K562 (cell line): Measurements from ENCODE around the gene AIFM1. TPM values are rescaled to one million over a fixed set of nuclear protein-coding genes. Genes with fewer than 3 reads are reported as not detected.
A peak's percentile ranks its signal among the peaks of the same experiment; 100 is the strongest.

Experiments used
- ATAC-seq: fragments of 200-7000 bp; cut with Tn5 transposase; 3 replicates; pipeline ENCODE4 v1.9.1; 2020; ENCODE audit warnings: moderate library complexity
- BruUV-seq: library from RNA; stranded (reverse); fragments of 400-500 nt; replicated peaks from 2 replicates; lab custom pipeline; 2021; lab: Mats Ljungman, UMichigan
- CTCF ChIA-PET: fragments of 300-600 bp; formaldehyde crosslinking; extraction: SDS; loops from one replicate; lab custom pipeline; 2021; ENCODE audit warnings: low intra/inter-chr PET ratio; lab: Yijun Ruan, JAX
- POLR2A ChIA-PET: fragments of 300-600, 350-650 bp; sonication (Branson Sonifier 250); formaldehyde crosslinking; extraction: SDS; loops from one replicate; lab custom pipeline; 2021; ENCODE audit warnings: antibody characterized with exemption, inconsistent platforms; lab: Yijun Ruan, JAX
- DNase-seq, 4 experiments: peaks; one replicate each; pipeline versions ENCODE4 v3.0.0 to v3.0.0-alpha.2; 2011 to 2018; ENCODE audit warnings: low spot score in 3 of 4, mixed read lengths in 3 of 4; ENCODE audit errors: extremely low read depth in 1 of 4
- FAIRE-seq: peaks from 2 replicates; lab custom pipeline; 2011; peaks lifted over from hg19 to GRCh38; lab: Jason Lieb, UNC
- H2AFZ ChIP-seq: 2 replicates; pipeline ENCODE4 v1.6.0; 2011; ENCODE audit warnings: low read depth, low read length, control low read depth, inconsistent platforms
- H3K27ac ChIP-seq: fragments of 200-600 bp; 3 replicates; pipeline ENCODE4 v1.8.0; 2011; ENCODE audit warnings: low read depth, mild to moderate bottlenecking, control low read depth, inconsistent platforms, low read length, moderate library complexity, mixed read lengths; ENCODE audit errors: extremely low read depth
- H3K27me3 ChIP-seq, 2 experiments: fragments of 300-600 bp in 1 of 2; 2 replicates in 1 of 2; 3 replicates in 1 of 2; pipeline versions ENCODE4 v1.6.0 to v1.8.0; 2011; ENCODE audit warnings: inconsistent platforms in 2 of 2, low read length in 2 of 2, mild to moderate bottlenecking in 1 of 2, mixed read lengths in 1 of 2, moderate library complexity in 1 of 2; ENCODE audit not compliant: control insufficient read depth in 2 of 2, insufficient read depth in 2 of 2
- H3K36me3 ChIP-seq: fragments of 300-600 bp; 3 replicates; pipeline ENCODE4 v1.8.0; 2011; ENCODE audit warnings: mild to moderate bottlenecking, low read length, inconsistent platforms; ENCODE audit not compliant: control insufficient read depth, insufficient read depth
- H3K4me1 ChIP-seq, 2 experiments: fragments of 200-600 bp in 1 of 2; replicated peaks in 1 of 2; 2 replicates in 1 of 2; 3 replicates in 1 of 2; pipeline versions ENCODE4 v1.5.1 to v1.8.0; 2011; ENCODE audit warnings: inconsistent platforms in 2 of 2, low read length in 2 of 2, mild to moderate bottlenecking in 1 of 2, mixed read lengths in 1 of 2, moderate library complexity in 1 of 2; ENCODE audit not compliant: control insufficient read depth in 2 of 2, insufficient read depth in 2 of 2
- H3K4me2 ChIP-seq: 2 replicates; pipeline ENCODE4 v1.6.1; 2011; ENCODE audit warnings: low read length, control low read depth, inconsistent platforms, mixed read lengths; ENCODE audit not compliant: insufficient read depth
- H3K4me3 ChIP-seq: fragments of 200-600 bp; sonication (generic), shearing (Covaris generic); 2 replicates; pipeline ENCODE4 v1.5.1; 2016; ENCODE audit warnings: control low read depth, inconsistent platforms
- H3K79me2 ChIP-seq: fragments of 200-600 bp; 3 replicates; pipeline ENCODE4 v1.8.0; 2011; ENCODE audit warnings: low read length, inconsistent platforms; ENCODE audit not compliant: control insufficient read depth, insufficient read depth
- H3K9ac ChIP-seq, 2 experiments: 2 replicates each; pipeline versions ENCODE4 v1.6.0 to v1.6.1; 2011; ENCODE audit warnings: low read depth in 2 of 2, low read length in 2 of 2, control low read depth in 1 of 2, inconsistent platforms in 1 of 2, mild to moderate bottlenecking in 1 of 2, mixed read lengths in 1 of 2; ENCODE audit not compliant: insufficient read depth in 1 of 2
- H3K9me1 ChIP-seq: one replicate; pipeline ENCODE4 v1.6.0; 2011; ENCODE audit warnings: inconsistent platforms, mild to moderate bottlenecking, low read length, moderate library complexity; ENCODE audit not compliant: control insufficient read depth, insufficient read depth
- H3K9me3 ChIP-seq: replicated peaks from 2 replicates; pipeline ENCODE4 v1.5.1; 2011; ENCODE audit warnings: low read depth, low read length, inconsistent platforms; ENCODE audit not compliant: control insufficient read depth, insufficient read depth
- H4K20me1 ChIP-seq: replicated peaks from 2 replicates; pipeline ENCODE4 v1.6.1; 2011; ENCODE audit warnings: low read length, inconsistent platforms, mixed read lengths; ENCODE audit not compliant: control insufficient read depth, insufficient read depth
- COPS2 ChIP-seq: fragments of 450-650 bp; conservative IDR thresholded peaks from 2 replicates; pipeline ENCODE4 v1.6.1; 2016; ENCODE audit warnings: mild to moderate bottlenecking, moderate library complexity
- CREM ChIP-seq: IDR thresholded peaks from 2 replicates; pipeline ENCODE4 v1.6.1; 2014; ENCODE audit warnings: antibody characterized with exemption, low read depth
- EGR1 ChIP-seq: fragments of 450-650 bp; conservative IDR thresholded peaks from 2 replicates; pipeline ENCODE4 v1.6.1; 2017; ENCODE audit warnings: mild to moderate bottlenecking
- HDAC1 ChIP-seq, 2 experiments: fragments of 450-650 bp; IDR thresholded peaks; 2 replicates each; pipeline ENCODE4 v1.6.1; 2016 to 2017; ENCODE audit warnings: inconsistent platforms in 1 of 2, mild to moderate bottlenecking in 1 of 2, moderate library complexity in 1 of 2
- HMG20A ChIP-seq: fragments of 450-650 bp; formaldehyde crosslinking; conservative IDR thresholded peaks from 2 replicates; pipeline ENCODE4 v1.4.0; 2020; ENCODE audit warnings: mild to moderate bottlenecking, mixed read lengths
- NFIX ChIP-seq: fragments of 250-450 bp; sonication (Bioruptor Pico); IDR thresholded peaks from 2 replicates; pipeline ENCODE4 v1.4.0; 2020; ENCODE audit warnings: low read depth, mild to moderate bottlenecking, moderate library complexity
- PML ChIP-seq: IDR thresholded peaks from 2 replicates; pipeline ENCODE4 v1.6.1; 2012; ENCODE audit warnings: low read length, inconsistent platforms
- RBFOX2 ChIP-seq: fragments of 200-400 bp; formaldehyde crosslinking; IDR thresholded peaks from 2 replicates; pipeline ENCODE4 v1.6.1; 2017; ENCODE audit warnings: low read depth, mild to moderate bottlenecking, low read length, moderate library complexity
- SREBF2 ChIP-seq: sonication (generic); formaldehyde crosslinking; IDR thresholded peaks from 2 replicates; pipeline ENCODE4 v1.4.0; 2020; ENCODE audit warnings: mild to moderate bottlenecking, missing genetic modification reagents
- STAT5B ChIP-seq: fragments of 250-450 bp; sonication (Bioruptor Pico); IDR thresholded peaks from 2 replicates; pipeline ENCODE4 v1.8.0; 2021; ENCODE audit warnings: mild to moderate bottlenecking, inconsistent platforms
- TAF15 ChIP-seq: fragments of 200-400 bp; formaldehyde crosslinking; IDR thresholded peaks from 2 replicates; pipeline ENCODE4 v1.6.1; 2017; ENCODE audit warnings: mild to moderate bottlenecking, low read depth, low read length, moderate library complexity
- ZBTB17 ChIP-seq: fragments of 450-650 bp; formaldehyde crosslinking; IDR thresholded peaks from 2 replicates; pipeline ENCODE4 v1.4.0; 2020; ENCODE audit warnings: mild to moderate bottlenecking
- ZNF12 ChIP-seq: sonication (generic); formaldehyde crosslinking; IDR thresholded peaks from 2 replicates; pipeline ENCODE4 v1.4.0; 2020; ENCODE audit warnings: mild to moderate bottlenecking, missing genetic modification reagents
- ZNF280A ChIP-seq: fragments of 450-650 bp; IDR thresholded peaks from 2 replicates; pipeline ENCODE4 v1.6.1; 2018; ENCODE audit warnings: mild to moderate bottlenecking, low read depth; ENCODE audit not compliant: partially characterized antibody
- ZNF282 ChIP-seq: sonication (generic); formaldehyde crosslinking; IDR thresholded peaks from 2 replicates; pipeline ENCODE4 v1.8.1; 2023; ENCODE audit warnings: missing genetic modification reagents
- ZNF518B ChIP-seq: fragments of 250-450 bp; sonication (Bioruptor Pico); IDR thresholded peaks from 2 replicates; pipeline ENCODE4 v1.5.0; 2021; ENCODE audit warnings: mild to moderate bottlenecking, moderate library complexity
- ZNF57 ChIP-seq: fragments of 450-650 bp; formaldehyde crosslinking; IDR thresholded peaks from 2 replicates; pipeline ENCODE4 v1.4.0; 2020; ENCODE audit warnings: mild to moderate bottlenecking, moderate library complexity
- ZNF717 ChIP-seq: fragments of 250-450 bp; sonication (Bioruptor Pico); IDR thresholded peaks from 2 replicates; pipeline ENCODE4 v1.5.0; 2021
- whole genome bisulfite sequencing: fragments of 100-300 bp; shearing (Covaris generic); methylation state at CpG from one replicate; pipeline ENCODE4 v1.1.6; 2016; ENCODE audit warnings: low coverage, mixed read lengths; ENCODE audit not compliant: insufficient coverage; ENCODE audit errors: missing lambda C conversion rate; 5-methylcytosine and 5-hydroxymethylcytosine counted together
- in situ Hi-C: fragments of 300-500 bp; cut with MboI; formaldehyde crosslinking; loops from 4 replicates; pipeline ENCODE4 v1.15.0; 2018; ENCODE audit warnings: inconsistent platforms, mixed read lengths
- intact Hi-C: fragments of 100-400 bp; cut with micrococcal nuclease; formaldehyde crosslinking; loops from 2 replicates; pipeline ENCODE4 v1.14.2; 2022
- polyA plus RNA-seq, 8 experiments: library from polyadenylated mRNA; depleted of rRNA in 4 of 8; stranded (reverse) in 5 of 8; unstranded in 3 of 8; fragments of >200 nt; fragmentation: Nextera tagmentation in 2 of 8; fragmentation: Illumina TruSeq in 1 of 8; extraction: Ambion mirVana in 2 of 8; extraction: Trizol in 1 of 8; gene quantifications; 2 replicates each; pipeline versions ENCODE4 v1.2.1 to v1.2.3, GENCODE V29; 2011 to 2014; ENCODE audit warnings: inconsistent platforms in 1 of 8, missing spikeins in 1 of 8
- total RNA-seq, 7 experiments: library from RNA; depleted of rRNA in 6 of 7; stranded (reverse); fragments of >200 nt in 6 of 7; fragmentation: Illumina TruSeq in 2 of 7; extraction: Trizol in 2 of 7; gene quantifications; 2 replicates each; pipeline versions ENCODE4 v1.2.1 to v1.2.3, GENCODE V29; 2011 to 2021; ENCODE audit warnings: low replicate concordance in 1 of 7

Gene AIFM1
- total and polyA plus RNA-seq, 9 of the 15 experiments (the other 6 are each of a cell fraction or from before 2014, with no cell fraction given): 51.0 to 117 (median 91.2) TPM

GRCh38 chrX:130082244-130083106 is 83.2 kb downstream of the AIFM1 start:
- CTCF ChIA-PET: no interaction called here
- TF ChIP-seq TAF15 (no peak), ZNF717 (CRISPR knock-in tag) (no peak), COPS2 (no peak), ZNF282 (CRISPR knock-in tag) (no peak), STAT5B (CRISPR knock-in tag) (no peak), ZNF280A (no peak), EGR1 (no peak; the same call in 1 of the 2 replicates), ZNF57 (CRISPR knock-in tag) (no peak), HMG20A (CRISPR knock-in tag) (no peak), PML (no peak), HDAC1 (IDR thresholded peaks at IDR 0.05) (peak in 1 of 2 experiments; percentile 90; a peak in 2 of 4 replicates), NFIX (no peak), CREM (no peak; the same call in 1 of the 2 replicates), RBFOX2 (peak; percentile 62), SREBF2 (CRISPR knock-in tag) (no peak), ZNF12 (CRISPR knock-in tag) (no peak), ZNF518B (CRISPR knock-in tag) (no peak), ZBTB17 (CRISPR knock-in tag) (no peak)

More at GRCh38 chrX:130082244-130083106, 83.2 kb downstream of the AIFM1 start:
- Histone ChIP-seq H3K9me3 (no peaks in the 10 kb centered on the region), H2AFZ (no peak overlapping the region), H3K79me2 (peaks cover 64% of the 10 kb centered on the region), H3K9me1 (peaks cover 8% of the 10 kb centered on the region), H3K27me3 (no peaks in the 10 kb centered on the region), H3K4me3 (no peak overlapping the region; the same call in 1 of the 2 replicates), H3K4me1 (peaks cover 61 to 62% of the 10 kb centered on the region in 2 experiments), H3K4me2 (peak overlapping the region; percentile 72), H3K36me3 (peaks cover 66% of the 10 kb centered on the region; the same call in 2 of the 3 replicates), H4K20me1 (0 out of 2 replicates have a peak, but pooled peaks cover 4% of the 10 kb centered on the region), H3K27ac (peak overlapping the region; percentile 78), H3K9ac (peak overlapping the region; percentile 43 to 87; a peak in 3 of 4 replicates)
- intact Hi-C loops: loop anchor here (5.0 kb wide), 1 partner anchor 90 kb away; the partner anchor contains the start of gene RAB33A
- in situ Hi-C loops: no loop called here
- DNase-seq: peak; percentile 46 to 86 (median 63)
- WGBS: 0% methylated on average over 18 of the region's 28 CpGs
- FAIRE-seq: peak; percentile 78
- BruUV-seq: no TSS peak
- POLR2A ChIA-PET: interaction anchor here (0.7 to 1.1 kb wide), 2 partner anchors 98 to 184 kb away, joined by 3 to 6 read pairs; no protein-coding TSS in a partner anchor
- ATAC-seq: peak; percentile 75
